Stimulated activated CD4-positive, alpha-beta T cell treated with anti-CD3 and anti-CD28 coated beads, Interleukin-4, amount 100 ng/mL, for 4 hours (primary cell): ENCODE data around the gene DPCD.
"Not testable (repeated sequence)": the region's sequence is repeated elsewhere in the genome, so short reads cannot be mapped to it uniquely, and the experiment has no call there.

ENCODE experiments used
- DNase-seq, 2 experiments: peaks; one replicate each; pipeline ENCODE4 v3.0.0-alpha.2; 2020

DPCD gene

DNA sequence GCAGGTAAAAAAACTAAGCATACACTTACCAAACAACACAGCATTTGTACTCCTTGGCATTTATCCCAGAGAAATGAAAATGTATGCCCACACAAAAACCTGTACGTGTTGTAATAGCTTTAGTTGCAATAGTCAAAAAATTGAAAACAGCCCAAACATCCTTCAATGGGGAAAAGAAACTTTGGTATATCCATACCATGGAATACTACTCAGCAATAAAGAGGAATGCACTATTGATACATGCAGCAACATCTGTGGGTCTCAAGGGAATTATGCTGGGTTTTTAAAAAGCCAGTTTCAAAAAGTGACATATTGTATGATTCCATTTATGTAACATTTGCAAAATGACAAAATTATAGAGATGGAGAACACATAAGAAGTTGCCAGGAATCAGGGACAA, 35.4 kb downstream of the DPCD start:
- DNase-seq, result no peak

DNA sequence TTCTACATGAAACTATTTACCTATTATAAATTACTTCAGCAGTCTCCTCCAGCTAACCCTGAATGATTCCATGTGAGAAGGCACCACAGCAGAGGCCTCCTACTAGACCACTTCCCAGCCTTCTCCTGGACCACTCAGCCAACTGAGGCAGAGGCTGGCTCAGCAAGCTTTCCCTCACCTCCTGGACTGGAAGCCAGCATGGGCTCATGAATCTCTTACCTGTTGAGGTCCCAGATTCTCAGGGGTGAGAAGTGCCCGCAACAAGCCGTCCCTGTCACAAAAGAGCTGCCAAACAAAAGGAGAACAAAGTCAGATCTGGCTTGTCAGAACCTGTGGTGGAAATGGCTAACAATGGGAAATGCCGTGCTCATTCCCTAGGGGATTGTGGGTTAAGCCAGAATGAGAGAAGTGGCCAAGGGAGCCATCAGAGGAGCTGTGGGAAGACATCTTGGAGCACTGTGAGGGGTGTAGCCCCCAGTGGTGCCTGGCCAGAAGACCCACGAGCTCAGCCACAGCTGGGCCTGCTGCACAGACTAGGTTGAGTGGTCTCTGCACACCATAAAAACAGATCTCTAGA, 36.5 kb downstream of the DPCD start:
- no peak for DNase-seq

DNA sequence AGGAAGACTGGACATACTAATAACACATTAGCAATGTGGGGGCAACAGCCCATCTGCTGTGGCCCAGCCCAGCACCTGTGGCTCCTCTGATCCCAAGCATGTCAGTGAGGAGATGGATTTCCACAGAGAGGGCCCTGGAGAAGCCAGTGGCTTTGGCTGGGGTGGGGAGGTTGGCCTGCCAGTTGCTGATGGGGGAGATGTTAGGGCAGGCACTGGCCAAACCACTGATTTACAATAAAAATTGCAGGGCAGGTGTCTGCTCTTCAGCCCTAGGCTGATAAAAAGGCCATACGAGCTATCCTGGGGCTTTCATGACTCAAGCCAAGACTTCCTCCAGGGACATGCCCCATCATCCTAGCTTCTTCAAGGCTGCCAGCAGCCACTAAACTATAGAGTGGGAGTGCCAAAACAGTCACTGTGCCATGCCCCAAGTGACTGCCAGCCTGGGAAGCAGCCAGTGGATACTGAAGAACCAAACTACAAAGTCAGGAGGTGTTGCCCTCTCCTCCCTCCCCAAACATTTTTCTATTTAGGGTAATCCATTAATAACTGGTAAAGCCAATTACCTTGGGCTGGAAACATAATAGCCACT, 37.8 kb downstream of the DPCD start:
- no peak for DNase-seq

DNA sequence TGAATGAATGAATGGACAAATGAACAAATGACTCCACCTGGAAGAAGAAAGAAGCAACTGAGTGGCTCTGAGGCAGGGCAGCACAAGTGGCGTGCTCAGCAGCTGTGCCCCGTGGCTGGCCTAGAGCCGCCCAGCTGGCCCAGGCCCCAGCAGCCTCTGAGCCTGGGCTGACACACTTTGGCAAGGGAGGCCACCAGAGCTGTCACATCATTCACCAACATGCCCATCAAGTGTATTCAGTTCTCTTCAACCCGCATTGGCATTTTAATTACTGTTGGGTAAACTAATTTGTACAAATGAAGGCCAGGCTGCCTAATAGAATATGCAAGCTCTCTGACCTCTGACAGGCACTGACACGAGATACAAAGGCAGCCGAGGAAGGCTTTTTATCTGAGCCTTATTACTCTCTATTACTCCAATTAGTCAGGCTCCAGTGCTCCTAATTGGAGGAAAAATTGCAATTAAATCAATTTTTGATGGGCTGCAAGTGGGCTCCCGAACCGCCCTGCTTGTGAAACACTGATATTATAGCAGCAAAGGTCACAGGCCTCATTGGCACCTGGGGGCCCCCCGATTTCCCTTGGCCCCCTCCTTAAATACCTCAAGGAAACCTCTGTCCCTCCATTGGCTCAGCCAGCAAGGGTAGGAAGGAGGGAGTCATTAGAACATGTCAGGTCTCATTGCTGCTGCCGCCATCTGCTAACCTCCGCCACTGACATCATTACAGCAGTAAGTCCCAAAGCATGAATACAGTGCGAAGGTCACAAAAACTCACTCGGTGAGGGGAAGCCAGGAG, 41.9 kb downstream of the DPCD start:
- no peak for DNase-seq

DNA sequence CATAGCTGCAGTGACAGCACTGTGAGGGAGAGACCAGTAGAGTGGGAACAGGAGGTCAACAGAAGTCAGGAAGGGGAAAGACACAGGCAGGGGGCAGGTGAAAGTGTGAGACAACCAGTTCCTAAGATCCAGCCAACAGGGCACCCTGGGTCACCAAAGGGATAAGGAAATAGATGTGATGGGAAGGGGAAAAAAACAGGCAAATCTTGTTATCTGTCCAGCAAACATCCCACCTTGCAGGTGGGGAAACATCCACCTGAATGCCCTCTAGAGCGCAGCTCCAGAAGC, 42.5 kb downstream of the DPCD start:
- DNase-seq, result no peak

DNA sequence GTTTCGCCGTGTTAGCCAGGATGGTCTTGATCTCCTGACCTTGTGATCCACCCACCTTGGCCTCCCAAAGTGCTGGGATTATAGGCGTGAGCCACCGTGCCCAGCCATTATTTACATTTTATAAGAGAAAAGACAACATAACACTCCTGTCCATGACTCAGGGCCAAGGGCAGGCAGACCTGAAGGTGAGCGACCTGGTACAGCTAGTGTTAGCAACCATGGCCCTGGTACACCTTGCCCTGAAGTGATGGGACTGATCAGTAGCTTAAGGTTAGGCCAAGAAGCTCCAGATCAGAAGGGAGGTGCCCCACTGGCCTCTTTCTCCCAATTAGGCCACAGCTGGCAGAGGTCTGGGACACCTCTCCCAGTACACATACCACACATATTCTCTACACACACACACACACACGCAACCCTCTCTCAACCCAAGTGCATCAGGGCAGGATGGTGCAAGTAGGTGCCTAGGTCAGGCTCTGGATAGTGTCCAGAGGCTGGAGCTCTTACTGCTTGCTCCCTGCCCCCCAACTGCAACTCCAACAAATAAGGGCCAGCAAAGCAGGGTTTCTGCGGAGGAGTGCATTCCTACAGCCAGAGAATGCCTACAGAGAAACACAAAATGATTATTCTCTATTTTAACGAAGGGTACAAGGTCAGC, 43.8 kb downstream of the DPCD start:
- no peak for DNase-seq

DNA sequence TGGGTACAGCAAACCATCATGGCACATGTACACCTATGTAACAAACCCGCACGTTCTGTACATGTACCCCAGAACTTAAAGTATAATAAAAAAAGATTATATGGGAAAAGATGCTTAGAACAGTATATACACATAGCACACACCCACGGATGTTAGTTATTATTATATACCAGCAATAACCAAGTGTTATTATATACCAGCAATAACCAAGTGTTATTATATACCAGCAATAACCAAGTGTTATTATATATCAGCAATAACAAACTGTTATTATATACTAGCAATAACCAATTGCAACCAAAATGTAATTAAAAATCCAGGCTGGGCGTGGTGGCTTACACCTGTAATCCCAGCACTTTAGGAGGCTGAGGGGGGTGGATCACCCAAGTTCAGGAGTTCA, 45.4 kb downstream of the DPCD start:
- DNase-seq, result not testable (repeated sequence)

DNA sequence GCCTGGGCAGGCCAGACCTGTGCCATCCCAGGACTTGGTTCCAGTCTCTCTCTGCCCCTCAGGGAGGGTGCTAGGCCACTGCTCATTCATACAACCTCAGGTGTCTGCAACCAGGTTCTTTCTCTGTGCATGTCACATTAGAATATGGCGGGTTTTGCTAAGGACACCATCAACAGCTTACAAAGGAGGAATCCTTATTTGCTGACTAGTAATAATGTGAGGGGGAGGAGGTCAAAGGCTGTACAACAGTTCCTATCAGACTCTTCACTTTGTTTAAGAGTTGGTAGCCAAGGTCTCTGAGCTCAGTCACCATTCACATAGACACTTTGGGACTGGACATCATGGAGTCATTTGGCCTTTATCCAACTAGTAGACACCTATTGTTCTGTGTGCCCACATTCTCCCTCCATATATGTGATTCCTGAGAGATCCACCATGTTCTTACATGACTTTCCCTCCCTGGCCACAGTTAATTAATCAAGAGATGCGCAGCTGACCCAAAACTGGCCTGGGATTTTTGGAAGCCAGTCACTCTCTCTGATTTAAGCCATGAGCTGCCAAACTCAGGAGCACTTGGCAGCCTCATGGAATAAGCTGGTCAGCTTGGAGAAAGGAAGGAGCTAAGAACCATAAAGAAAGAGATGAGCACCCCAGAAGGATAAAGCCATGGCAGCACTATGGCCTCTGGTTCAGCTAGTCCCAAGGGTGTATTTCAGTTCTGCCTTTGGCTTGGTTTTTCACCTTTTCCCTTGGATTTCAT, 51.2 kb downstream of the DPCD start:
- DNase-seq, result no peak

DNA sequence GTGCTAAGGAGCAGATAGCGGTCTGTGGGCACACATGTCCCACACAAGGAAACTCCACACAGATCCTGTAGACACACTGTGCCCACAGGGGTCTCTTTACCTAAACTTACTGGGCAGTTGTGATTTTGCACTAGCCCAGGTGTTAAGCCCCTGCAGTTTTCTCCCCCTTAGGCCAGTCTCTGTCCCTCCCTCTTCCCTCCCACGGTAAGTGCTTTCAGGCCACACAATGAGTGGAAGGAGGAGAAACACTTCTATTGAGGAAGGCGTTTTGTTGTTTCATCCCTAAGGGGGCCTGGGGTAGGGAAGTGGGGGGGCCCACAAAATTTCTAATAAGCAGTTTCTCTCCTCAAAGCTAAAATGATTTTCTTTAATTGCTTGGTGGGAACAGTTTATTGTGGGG, 55.4 kb downstream of the DPCD start:
- no peak for DNase-seq

DNA sequence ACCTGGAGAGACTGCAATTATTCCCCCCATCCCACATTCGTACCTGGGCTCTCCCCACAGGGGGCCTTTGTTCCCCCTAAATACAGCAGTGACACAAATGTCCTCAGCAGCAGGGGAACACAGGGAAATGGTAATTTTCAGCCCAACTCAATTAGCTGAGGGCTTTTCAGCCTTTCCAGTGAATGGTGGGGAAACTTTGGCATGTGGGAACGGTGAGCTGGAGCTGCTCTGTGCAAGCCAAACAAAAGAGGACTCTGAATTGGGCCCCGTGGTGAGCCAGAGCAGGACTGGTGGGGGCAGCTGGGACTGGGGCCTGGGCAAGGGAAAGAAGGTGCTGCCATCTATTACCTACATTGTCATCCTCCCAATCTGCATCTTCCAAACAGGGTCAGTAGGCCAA, 55.9 kb downstream of the DPCD start:
- DNase-seq, result no peak

DNA sequence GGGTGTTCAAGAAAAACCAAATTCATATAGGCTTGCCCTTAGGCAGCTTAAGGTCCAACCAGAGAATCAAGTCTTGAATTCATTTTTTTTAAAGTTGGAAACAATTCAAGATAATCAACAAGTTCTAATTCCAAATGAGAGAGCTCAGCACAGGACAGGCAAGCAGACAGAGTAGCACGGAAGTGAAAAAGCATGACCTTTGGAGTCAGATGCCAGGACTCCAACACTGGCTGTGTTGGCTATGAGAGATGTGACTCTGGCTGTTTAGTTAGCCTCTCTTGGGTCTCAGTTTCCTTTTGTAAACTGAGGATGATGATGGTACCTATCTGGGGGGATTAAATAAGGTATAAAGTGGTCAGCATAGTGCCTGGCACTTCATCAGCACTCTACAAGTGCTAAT, 57.5 kb downstream of the DPCD start:
- DNase-seq, result no peak

DNA sequence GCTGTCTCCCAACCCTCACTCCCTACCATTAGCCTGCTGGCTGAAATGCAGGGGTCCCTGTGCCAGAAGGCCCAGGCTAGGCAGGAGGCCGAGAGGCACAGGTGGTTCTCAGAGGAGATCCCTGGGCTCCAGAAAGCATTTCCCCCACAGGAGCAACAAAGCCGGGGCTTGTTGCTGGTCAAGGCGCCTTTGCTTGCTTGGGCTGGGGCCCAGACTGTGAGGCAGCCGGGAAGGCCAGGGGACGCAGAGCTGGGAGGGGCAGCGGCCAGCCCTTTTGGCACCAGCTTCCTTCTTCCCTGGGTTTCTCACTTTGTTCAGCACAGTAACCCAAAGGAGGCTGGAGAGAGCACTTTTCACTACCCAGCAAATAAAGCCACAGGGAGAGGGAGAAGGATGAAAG, 58.2 kb downstream of the DPCD start:
- no peak for DNase-seq

DNA sequence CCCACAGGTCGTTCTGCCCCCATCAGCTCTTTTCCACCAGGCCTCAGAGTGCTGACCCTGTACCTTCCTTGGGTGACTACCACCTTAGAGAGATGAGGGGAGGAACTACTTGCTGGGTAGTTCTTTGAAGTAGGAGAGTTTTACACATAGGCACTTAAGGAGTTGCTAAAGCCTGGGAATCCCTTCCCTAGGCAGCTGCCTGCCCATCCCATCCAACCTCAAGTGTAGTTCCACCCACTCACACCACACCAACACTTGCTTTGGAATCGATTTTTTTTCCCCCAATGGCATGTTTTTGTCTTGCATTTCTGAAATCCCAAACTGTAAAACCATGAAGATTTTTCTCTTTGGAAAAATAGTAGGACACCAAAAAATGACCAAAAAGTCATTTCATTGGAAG, 59.1 kb downstream of the DPCD start:
- DNase-seq, result no peak

DNA sequence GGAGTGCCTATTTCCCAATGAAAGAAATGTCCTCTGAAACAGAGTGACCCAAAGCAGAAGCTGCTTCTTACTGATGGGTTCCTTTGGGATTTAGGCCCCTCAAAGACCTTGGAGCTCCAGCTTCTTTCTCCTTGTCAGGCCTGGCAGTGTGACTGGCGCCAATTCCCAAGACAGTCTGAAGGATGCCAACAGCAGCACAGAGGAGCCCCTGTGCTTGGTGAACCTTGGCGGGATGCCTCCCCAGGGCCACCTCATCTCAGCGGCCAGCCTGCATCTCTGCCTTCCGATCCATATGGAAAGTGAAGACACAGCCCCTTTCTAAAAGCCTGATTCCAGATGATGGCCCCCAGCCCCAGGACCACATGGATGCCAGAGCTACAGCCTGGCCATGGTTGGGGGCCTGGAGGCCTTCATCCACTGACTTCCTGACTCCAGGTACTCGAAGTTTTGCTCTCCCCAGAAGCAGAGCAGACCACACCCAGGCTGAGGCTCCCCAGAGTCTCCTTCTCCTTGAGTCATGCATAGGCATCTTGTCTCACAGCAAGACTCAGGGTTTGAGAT, 61.5 kb downstream of the DPCD start:
- DNase-seq, result no peak

DNA sequence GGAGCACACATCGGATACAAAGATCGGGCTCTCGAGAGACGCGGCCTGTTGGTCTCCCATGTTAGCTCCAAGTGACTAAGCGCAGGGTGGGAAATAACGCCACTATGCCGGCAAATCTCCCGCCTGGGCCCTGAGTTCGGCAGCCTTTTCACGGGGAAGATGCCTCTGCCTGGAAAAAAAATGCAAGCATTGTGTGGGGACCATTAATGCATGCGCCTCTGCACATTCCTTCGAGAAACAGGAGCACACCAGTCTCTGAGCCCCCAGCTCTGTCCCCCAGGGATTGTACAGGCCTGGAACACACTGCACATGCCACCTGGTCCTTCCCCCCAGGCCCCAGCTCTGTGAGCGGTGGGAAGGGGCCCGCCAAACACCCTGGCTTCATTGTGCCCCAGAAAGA, 62.7 kb downstream of the DPCD start:
- no peak for DNase-seq

DNA sequence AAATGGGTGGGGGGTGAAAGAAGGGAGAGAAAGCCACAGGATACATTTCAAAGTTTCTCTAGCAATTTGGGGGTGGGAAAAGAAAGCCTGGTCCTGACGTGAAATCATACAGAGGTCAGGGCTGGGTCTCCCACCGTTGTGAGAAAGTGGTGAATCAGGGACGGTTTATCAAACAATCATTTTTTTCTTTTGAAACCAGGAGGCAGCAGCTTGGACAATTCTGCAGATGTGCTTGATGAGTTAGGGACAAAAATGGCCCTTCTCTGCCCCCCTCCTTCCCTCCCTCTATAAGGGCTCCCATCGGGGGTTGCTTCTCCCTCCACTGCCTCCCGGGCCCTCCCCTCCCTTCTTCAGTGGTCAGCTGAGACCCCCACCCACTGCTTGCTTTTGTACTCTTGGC, 63.2 kb downstream of the DPCD start:
- DNase-seq, result no peak

DNA sequence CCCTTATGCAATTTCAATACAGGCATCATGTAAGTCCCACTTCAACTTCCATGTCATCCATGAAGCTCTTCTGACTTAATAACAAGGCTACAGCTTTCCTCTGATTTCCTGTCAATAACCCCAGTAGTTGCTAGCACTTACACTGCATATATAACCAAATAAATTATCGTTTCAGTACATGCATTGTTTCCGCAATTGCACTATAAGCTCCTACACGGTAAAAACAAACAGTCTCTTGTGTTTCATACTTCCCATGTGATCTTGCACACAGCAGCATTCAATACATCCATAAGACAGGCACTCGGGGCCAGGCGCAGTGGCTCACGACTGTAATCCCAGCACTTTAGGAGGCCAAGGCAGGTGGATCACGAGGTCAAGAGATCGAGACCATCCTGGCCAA, 65.4 kb downstream of the DPCD start:
- no peak for DNase-seq

DNA sequence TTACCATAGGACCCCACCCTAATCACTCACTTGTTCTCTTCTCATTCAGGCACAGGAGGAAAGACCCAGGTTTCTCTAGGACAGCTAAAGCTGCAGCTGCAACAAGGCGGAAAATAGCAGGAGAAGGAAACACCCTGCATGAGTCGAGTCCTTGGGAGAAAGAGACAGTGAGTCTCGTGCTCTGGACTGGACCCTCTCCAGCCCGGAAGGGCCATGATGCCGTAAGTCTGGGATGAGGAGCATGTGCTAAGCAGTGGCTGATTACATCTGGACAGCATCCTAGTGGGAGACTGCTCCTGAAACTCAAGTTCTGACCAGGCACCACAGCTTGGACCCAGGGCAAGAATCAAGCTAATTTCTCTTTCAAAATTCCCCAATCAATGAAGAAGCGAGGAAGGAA, 67.4 kb downstream of the DPCD start:
- no peak for DNase-seq

DNA sequence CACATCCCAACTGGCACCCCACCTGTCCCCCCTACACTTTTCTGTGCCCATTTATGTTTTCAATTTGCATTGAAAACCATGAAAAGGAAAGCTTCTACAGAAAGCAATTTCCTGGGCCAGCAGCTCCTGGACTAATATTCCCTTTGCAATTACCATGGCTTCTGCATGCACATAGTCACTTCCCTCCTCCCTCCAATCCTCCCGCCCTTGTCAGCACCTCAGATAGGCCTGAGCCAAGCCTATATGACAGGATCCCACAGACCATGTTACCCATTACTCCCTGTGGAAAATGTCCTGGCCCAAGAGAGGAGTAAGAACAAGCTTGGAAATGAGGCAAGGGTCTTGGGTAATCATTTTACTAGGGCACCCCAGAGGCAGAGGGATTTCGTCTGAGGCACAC, 68.8 kb downstream of the DPCD start:
- DNase-seq, result no peak

DNA sequence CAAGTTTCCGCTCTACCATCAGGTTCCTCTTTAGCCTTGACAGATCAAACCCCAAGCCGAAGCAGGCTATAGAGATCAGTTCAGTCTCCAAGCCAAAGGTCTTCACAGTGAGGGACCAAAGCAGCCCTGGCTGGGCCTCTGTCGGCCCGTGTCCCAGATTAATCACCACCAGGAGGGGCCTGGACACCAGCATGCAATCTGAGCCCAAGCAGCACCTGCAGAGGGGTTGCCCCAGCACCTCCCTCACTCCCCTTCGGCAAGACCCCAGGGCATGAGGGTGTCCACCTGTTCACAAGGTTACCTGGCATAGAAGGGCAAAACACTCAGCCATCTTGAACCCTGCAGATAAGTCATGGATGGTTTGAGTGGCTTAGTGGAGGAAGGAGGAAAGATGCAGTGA, 70.9 kb downstream of the DPCD start:
- DNase-seq, result no peak
